Measurements from ENCODE around the gene SLC38A6. TPM values are rescaled to one million over a fixed set of nuclear protein-coding genes. Genes with fewer than 3 reads are reported as not detected.

Gene SLC38A6
- total and polyA plus RNA-seq, 3 donors from 2014 or later = 20.8 to 28.6 (median 26.6) TPM

- Histone ChIP-seq H3K27ac (no peak overlapping the region), H3K4me1 (peaks cover 4% of the 10 kb centered on the region), H3K27me3 (no peaks in the 10 kb centered on the region), H3K9me3 (no peaks in the 10 kb centered on the region), H3K4me3 (no peak overlapping the region), H3K36me3 (ENCODE audit: low read depth, missing control alignments) (no peaks in the 10 kb centered on the region)
- intact Hi-C loops (cut with DNase I; ENCODE audit: low total_unique reads) = no loop called here
- WGBS, 2 donors = 61 to 65% methylated on average over 4 of the region's 4 CpGs
- DNase-seq = no peak
- no peak for TF ChIP-seq POLR2A (IDR thresholded peaks at IDR 0.05)
- TF ChIP-seq CTCF (IDR thresholded peaks at IDR 0.05) = no peak
Measured at GRCh38 chr14:61099216-61099835, 118.3 kb downstream of the SLC38A6 start.

GRCh38 chr14:61101803-61102548, 120.9 kb downstream of the SLC38A6 start:
- WGBS, 2 donors = 51 to 76% methylated on average over 4 of the region's 4 CpGs
- Histone ChIP-seq H3K27ac (no peak overlapping the region), H3K9me3 (no peaks in the 10 kb centered on the region), H3K4me1 (peaks cover 5% of the 10 kb centered on the region), H3K36me3 (ENCODE audit: low read depth, missing control alignments) (no peaks in the 10 kb centered on the region), H3K27me3 (no peaks in the 10 kb centered on the region), H3K4me3 (no peak overlapping the region)
- no peak for DNase-seq
- intact Hi-C loops (cut with DNase I; ENCODE audit: low total_unique reads) = no loop called here
- TF ChIP-seq CTCF (IDR thresholded peaks at IDR 0.05) (no peak), POLR2A (IDR thresholded peaks at IDR 0.05) (no peak)

Small RNAs within 50 kb of the gene (small RNA-seq; reads per million reads assigned to genes)
- 0 reads per million in 2 donors for gene RNU6-398P

Other genes starting within 250 kb of the SLC38A6 start
- 10 to 100 TPM; 36.0 to 39.9 TPM for gene MNAT1, start 246.5 kb upstream of the SLC38A6 start, total RNA-seq
- 17.3 TPM for gene MNAT1, start 246.5 kb upstream of the SLC38A6 start, polyA plus RNA-seq (ENCODE audit: insufficient read depth, low read depth, low replicate concordance)
- 10 to 100 TPM; 15.2 to 26.0 TPM for gene TRMT5, start 166 bp upstream of the SLC38A6 start, total RNA-seq
- 27.6 TPM for gene TRMT5, start 166 bp upstream of the SLC38A6 start, polyA plus RNA-seq (ENCODE audit: insufficient read depth, low read depth, low replicate concordance)

All from testis (tissue), 3 donors.